Stomach (tissue), 4 donors: ENCODE measurements around the gene EFCC1.

ENCODE experiments used
- POLR2A ChIP-seq, 4 donors: fragments of 450-650 bp; IDR thresholded peaks; one replicate each; pipeline ENCODE4 v1.6.1; 2016; ENCODE audit warnings: antibody characterized with exemption in 4 of 4, control low read depth in 2 of 4, mild to moderate bottlenecking in 1 of 4, moderate library complexity in 1 of 4
- TF ChIP-seq, protein P1 (sequence below), 7 experiments: fragments of 450-650 bp in 4 of 7; fragments of 200-600 bp in 3 of 7; sonication (generic) in 3 of 7; IDR thresholded peaks; one replicate each; pipeline ENCODE4 v1.5.1; 2016 to 2019; ENCODE audit warnings: antibody characterized with exemption in 7 of 7, control low read depth in 2 of 7, mild to moderate bottlenecking in 1 of 7

DNA sequence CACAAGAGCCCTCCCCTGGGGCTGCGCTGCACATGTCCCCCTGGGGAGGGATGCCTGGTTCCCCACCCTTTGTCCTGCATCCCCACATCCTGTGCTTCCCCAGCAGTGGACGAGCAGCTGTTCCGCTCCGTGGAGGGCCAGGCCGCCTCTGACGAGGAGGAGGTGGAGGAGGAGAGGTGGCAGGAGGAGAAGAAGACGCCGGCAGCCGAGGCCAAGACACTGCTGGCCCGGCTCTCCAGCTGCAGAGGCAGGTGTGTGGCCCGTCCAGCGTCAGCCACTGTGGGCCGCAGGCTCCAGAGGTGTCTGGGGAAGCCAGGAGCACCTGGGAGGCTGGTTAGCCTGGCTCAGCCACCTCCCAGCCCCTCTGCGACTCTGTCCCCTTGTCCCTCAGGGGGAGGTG, 31.6 kb downstream of the EFCC1 start:
- TF ChIP-seq, protein P1, sequence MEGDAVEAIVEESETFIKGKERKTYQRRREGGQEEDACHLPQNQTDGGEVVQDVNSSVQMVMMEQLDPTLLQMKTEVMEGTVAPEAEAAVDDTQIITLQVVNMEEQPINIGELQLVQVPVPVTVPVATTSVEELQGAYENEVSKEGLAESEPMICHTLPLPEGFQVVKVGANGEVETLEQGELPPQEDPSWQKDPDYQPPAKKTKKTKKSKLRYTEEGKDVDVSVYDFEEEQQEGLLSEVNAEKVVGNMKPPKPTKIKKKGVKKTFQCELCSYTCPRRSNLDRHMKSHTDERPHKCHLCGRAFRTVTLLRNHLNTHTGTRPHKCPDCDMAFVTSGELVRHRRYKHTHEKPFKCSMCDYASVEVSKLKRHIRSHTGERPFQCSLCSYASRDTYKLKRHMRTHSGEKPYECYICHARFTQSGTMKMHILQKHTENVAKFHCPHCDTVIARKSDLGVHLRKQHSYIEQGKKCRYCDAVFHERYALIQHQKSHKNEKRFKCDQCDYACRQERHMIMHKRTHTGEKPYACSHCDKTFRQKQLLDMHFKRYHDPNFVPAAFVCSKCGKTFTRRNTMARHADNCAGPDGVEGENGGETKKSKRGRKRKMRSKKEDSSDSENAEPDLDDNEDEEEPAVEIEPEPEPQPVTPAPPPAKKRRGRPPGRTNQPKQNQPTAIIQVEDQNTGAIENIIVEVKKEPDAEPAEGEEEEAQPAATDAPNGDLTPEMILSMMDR (IDR thresholded peaks at IDR 0.05): no peak
- TF ChIP-seq POLR2A (IDR thresholded peaks at IDR 0.05): no peak
